Liver (tissue), 9 donors: Measurements from ENCODE around the gene UBXN11. TPM values are rescaled to one million over a fixed set of nuclear protein-coding genes. Genes with fewer than 3 reads are reported as not detected.

Source experiments
- DNase-seq: peaks from one replicate; pipeline ENCODE4 v3.0.0-alpha.2; 2017; ENCODE audit warnings: low spot score
- H3K27ac ChIP-seq, 2 donors: one replicate each; pipeline ENCODE4 v1.7.0; 2013; ENCODE audit warnings: inconsistent platforms in 2 of 2, low read length in 2 of 2, control low read depth in 1 of 2, low read depth in 1 of 2, mild to moderate bottlenecking in 1 of 2
- H3K27me3 ChIP-seq, 4 donors: one replicate each; pipeline versions ENCODE4 v1.6.1 to v1.7.0; 2013; ENCODE audit warnings: low read length in 3 of 4, inconsistent platforms in 1 of 4, mild to moderate bottlenecking in 1 of 4, moderate library complexity in 1 of 4; ENCODE audit not compliant: control insufficient read depth in 4 of 4, insufficient read depth in 4 of 4
- H3K36me3 ChIP-seq, 4 donors: one replicate each; pipeline versions ENCODE4 v1.6.1 to v1.7.0; 2013; ENCODE audit warnings: low read length in 3 of 4, mild to moderate bottlenecking in 3 of 4, low read depth in 1 of 4, moderate library complexity in 1 of 4; ENCODE audit not compliant: control insufficient read depth in 4 of 4, insufficient read depth in 3 of 4
- H3K4me1 ChIP-seq, 4 donors: one replicate each; pipeline versions ENCODE4 v1.6.1 to v1.7.0; 2013; ENCODE audit warnings: low read length in 3 of 4, mild to moderate bottlenecking in 3 of 4, moderate library complexity in 1 of 4; ENCODE audit not compliant: control insufficient read depth in 4 of 4, insufficient read depth in 4 of 4
- H3K4me3 ChIP-seq, 3 donors: one replicate each; pipeline versions ENCODE4 v1.6.1 to v1.7.0; 2013; ENCODE audit warnings: low read length in 3 of 3, control low read depth in 1 of 3, low read depth in 1 of 3, mild to moderate bottlenecking in 1 of 3
- H3K9ac ChIP-seq, 2 donors: one replicate each; pipeline ENCODE4 v1.7.0; 2013; ENCODE audit warnings: low read length in 2 of 2, mild to moderate bottlenecking in 2 of 2, moderate library complexity in 2 of 2, control low read depth in 1 of 2, low read depth in 1 of 2
- H3K9me3 ChIP-seq, 4 donors: one replicate each; pipeline versions ENCODE4 v1.6.1 to v1.7.0; 2013; ENCODE audit warnings: low read length in 3 of 4; ENCODE audit not compliant: control insufficient read depth in 4 of 4
- ATF3 ChIP-seq: IDR thresholded peaks from 2 replicates; pipeline ENCODE4 v1.6.1; 2016; ENCODE audit warnings: antibody characterized with exemption
- HNF4A ChIP-seq, 2 donors: conservative IDR thresholded peaks; 2 replicates each; pipeline ENCODE4 v1.6.1; 2016; ENCODE audit warnings: antibody characterized with exemption in 2 of 2, mild to moderate bottlenecking in 2 of 2
- HNF4G ChIP-seq: IDR thresholded peaks from 2 replicates; pipeline ENCODE4 v1.6.1; 2016; ENCODE audit warnings: antibody characterized with exemption
- MAX ChIP-seq: IDR thresholded peaks from 2 replicates; pipeline ENCODE4 v1.6.1; 2016; ENCODE audit warnings: antibody characterized with exemption
- NR2F2 ChIP-seq: IDR thresholded peaks from 2 replicates; pipeline ENCODE4 v1.6.1; 2016; ENCODE audit warnings: antibody characterized with exemption
- REST ChIP-seq: IDR thresholded peaks from 2 replicates; pipeline ENCODE4 v1.6.1; 2016; ENCODE audit warnings: antibody characterized with exemption, mild to moderate bottlenecking
- RXRA ChIP-seq, 2 donors: IDR thresholded peaks; 2 replicates each; pipeline ENCODE4 v1.6.1; 2017 to 2018; ENCODE audit warnings: antibody characterized with exemption in 2 of 2, mild to moderate bottlenecking in 1 of 2
- SP1 ChIP-seq: IDR thresholded peaks from 2 replicates; pipeline ENCODE4 v1.6.1; 2018; ENCODE audit warnings: antibody characterized with exemption, mild to moderate bottlenecking
- TAF1 ChIP-seq: conservative IDR thresholded peaks from 2 replicates; pipeline ENCODE4 v1.6.1; 2016; ENCODE audit warnings: antibody characterized with exemption, mild to moderate bottlenecking
- ZBTB33 ChIP-seq: IDR thresholded peaks from 2 replicates; pipeline ENCODE4 v1.6.1; 2016; ENCODE audit warnings: antibody characterized with exemption
- WGBS: extraction: QIAGEN DNeasy Blood & Tissue Kit; methylation state at CpG from one replicate; pipeline ENCODE4 v1.1.7; 2013; 5-methylcytosine and 5-hydroxymethylcytosine counted together
- polyA plus RNA-seq, 2 donors: library from polyadenylated mRNA; stranded (reverse) in 1 of 2; unstranded in 1 of 2; fragments of 200-250 nt in 1 of 2; fragments of >200 nt in 1 of 2; fragmentation: Nextera tagmentation in 1 of 2; extraction: Ambion mirVana in 1 of 2; gene quantifications; one replicate each; pipeline versions ENCODE4 v1.2.1 to v1.2.3, GENCODE V29; 2013 to 2015
- total RNA-seq, 2 donors: library from RNA; depleted of rRNA; stranded (reverse); fragments of >200 nt; gene quantifications; one replicate each; pipeline ENCODE4 v1.2.3, GENCODE V29; 2014
- donor health status: healthy.
- donor health status: healthy.
- donor health status: healthy.
- donor health status: healthy.
- donor health status: healthy.

The UBXN11 gene
- total and polyA plus RNA-seq, 4 donors = 3.0 to 9.5 (median 7.3) TPM

GRCh38 chr1:26320896-26321295 lies 14.5 kb upstream of the UBXN11 start:
- no peak for TF ChIP-seq SP1
- no peak for TF ChIP-seq REST
- TF ChIP-seq ZBTB33 = no peak
- no peak for TF ChIP-seq HNF4G
- TF ChIP-seq HNF4A (conservative IDR thresholded peaks at IDR 0.05) = no peak
- TF ChIP-seq RXRA (IDR thresholded peaks at IDR 0.05) = no peak
- TF ChIP-seq ATF3 = no peak
- TF ChIP-seq MAX = no peak
- Histone ChIP-seq H3K27ac (no peak overlapping the region), H3K4me1 (peaks cover 0 to 5% (median 0%) of the 10 kb centered on the region in 4 donors), H3K9ac (no peak overlapping the region), H3K9me3 (no peaks in the 10 kb centered on the region), H3K36me3 (no peaks in the 10 kb centered on the region), H3K27me3 (no peaks in the 10 kb centered on the region), H3K4me3 (no peak overlapping the region)
- no peak for DNase-seq
- WGBS = 69% methylated on average over 2 of the region's 2 CpGs

- H3K27ac ChIP-seq = peak overlapping the region in 1 of 2 donors; percentile 25
- H3K4me1 ChIP-seq = peaks cover 0 to 5% (median 0%) of the 10 kb centered on the region in 4 donors
Measured at GRCh38 chr1:26318338-26319064, 12.1 kb upstream of the UBXN11 start.

More at GRCh38 chr1:26318338-26319064, 12.1 kb upstream of the UBXN11 start:
- no peaks in the 10 kb centered on the region for H3K27me3 ChIP-seq
- H3K9ac ChIP-seq = peak overlapping the region in 1 of 2 donors; percentile 36
- H3K4me3 ChIP-seq = no peak overlapping the region
- no peaks in the 10 kb centered on the region for H3K36me3 ChIP-seq
- no peak for DNase-seq
- H3K9me3 ChIP-seq = no peaks in the 10 kb centered on the region
- TF ChIP-seq REST (no peak), TAF1 (no peak), NR2F2 (no peak), ATF3 (no peak), ZBTB33 (no peak)
- 77% methylated on average over 9 of the region's 9 CpGs for WGBS
